GM18505 (cell line): ENCODE data around the gene GIPC3.

ENCODE experiments used
- ATAC-seq: cut with Tn5 transposase; IDR thresholded peaks from one replicate; pipeline ENCODE4 v1.9.1; 2021; ENCODE audit not compliant: unreplicated experiment
- POLR2A ChIP-seq: IDR thresholded peaks from 4 replicates; pipeline ENCODE4 v1.6.1; 2011; ENCODE audit warnings: borderline replicate concordance; ENCODE audit not compliant: insufficient read depth, insufficient read length; ENCODE audit errors: extremely low read depth

GIPC3 gene

GRCh38 chr19:3544742-3545668, 40.3 kb upstream of the GIPC3 start:
- no peak for ATAC-seq
- TF ChIP-seq POLR2A = no peak

- no peak for TF ChIP-seq POLR2A
Measured at GRCh38 chr19:3545669-3546034, 39.6 kb upstream of the GIPC3 start.

GRCh38 chr19:3546119-3546518, 39.2 kb upstream of the GIPC3 start:
- no peak for TF ChIP-seq POLR2A

More at GRCh38 chr19:3545669-3546034, 39.6 kb upstream of the GIPC3 start:
- no peak for ATAC-seq

GRCh38 chr19:3547301-3547731, 38.0 kb upstream of the GIPC3 start:
- no peak for ATAC-seq
- TF ChIP-seq POLR2A = no peak

More at GRCh38 chr19:3546119-3546518, 39.2 kb upstream of the GIPC3 start:
- no peak for ATAC-seq

GRCh38 chr19:3547767-3548282, 37.5 kb upstream of the GIPC3 start:
- no peak for ATAC-seq
- TF ChIP-seq POLR2A = no peak

- TF ChIP-seq POLR2A = no peak
- ATAC-seq = no peak
Measured at GRCh38 chr19:3548606-3549005, 36.7 kb upstream of the GIPC3 start.

- no peak for TF ChIP-seq POLR2A
- no peak for ATAC-seq
Measured at GRCh38 chr19:3549816-3550215, 35.5 kb upstream of the GIPC3 start.

GRCh38 chr19:3550947-3551791, 34.1 kb upstream of the GIPC3 start:
- no peak for TF ChIP-seq POLR2A
- ATAC-seq = no peak

GRCh38 chr19:3551792-3552095, 33.5 kb upstream of the GIPC3 start:
- no peak for TF ChIP-seq POLR2A
- ATAC-seq = no peak

GRCh38 chr19:3554254-3555083, 30.8 kb upstream of the GIPC3 start:
- ATAC-seq = no peak

GRCh38 chr19:3555653-3556422, 29.4 kb upstream of the GIPC3 start:
- TF ChIP-seq POLR2A = no peak
- ATAC-seq = no peak

More at GRCh38 chr19:3554254-3555083, 30.8 kb upstream of the GIPC3 start:
- no peak for TF ChIP-seq POLR2A

GRCh38 chr19:3556423-3556977, 28.8 kb upstream of the GIPC3 start:
- no peak for ATAC-seq
- no peak for TF ChIP-seq POLR2A
